BJ (cell line): ENCODE measurements around the gene CDC42BPA. TPM values are rescaled to one million over a fixed set of nuclear protein-coding genes. Genes with fewer than 3 reads are reported as not detected.

Experiments used
- CTCF ChIA-PET: fragments of 350-600 bp; formaldehyde crosslinking; extraction: SDS; loops from one replicate; lab custom pipeline; 2021; ENCODE audit warnings: antibody characterized with exemption, inconsistent platforms; lab: Yijun Ruan, JAX
- POLR2A ChIA-PET: fragments of 300-600 bp; sonication (Branson Sonifier 250); formaldehyde crosslinking; extraction: SDS; loops from one replicate; lab custom pipeline; 2021; ENCODE audit warnings: antibody characterized with exemption; lab: Charles Lee
- DNase-seq: peaks from one replicate; pipeline ENCODE4 v3.0.0-alpha.2; 2011; ENCODE audit warnings: low read depth
- H3K27me3 ChIP-seq: 2 replicates; pipeline ENCODE4 v1.6.0; 2011; ENCODE audit warnings: low read length; ENCODE audit not compliant: control insufficient read depth, insufficient read depth
- H3K36me3 ChIP-seq: 2 replicates; pipeline ENCODE4 v1.5.1; 2011; ENCODE audit warnings: low read length; ENCODE audit not compliant: control insufficient read depth, insufficient read depth
- H3K4me3 ChIP-seq: 2 replicates; pipeline ENCODE4 v1.5.1; 2011; ENCODE audit warnings: low read depth, mild to moderate bottlenecking, control low read depth, low read length
- polyA plus RNA-seq: library from polyadenylated mRNA; depleted of rRNA; stranded (reverse); fragments of >200 nt; gene quantifications from 2 replicates; pipeline ENCODE4 v1.2.3, GENCODE V29; 2011
- TF ChIP-seq, protein P1 (sequence below): IDR thresholded peaks from 2 replicates; pipeline ENCODE4 v1.5.1; 2011; ENCODE audit warnings: low read depth, mild to moderate bottlenecking, control low read depth, inconsistent platforms, low read length, moderate library complexity; ENCODE audit not compliant: insufficient read depth

Gene CDC42BPA
- polyA plus RNA-seq, 1 experiment, result 17.9 TPM

DNA sequence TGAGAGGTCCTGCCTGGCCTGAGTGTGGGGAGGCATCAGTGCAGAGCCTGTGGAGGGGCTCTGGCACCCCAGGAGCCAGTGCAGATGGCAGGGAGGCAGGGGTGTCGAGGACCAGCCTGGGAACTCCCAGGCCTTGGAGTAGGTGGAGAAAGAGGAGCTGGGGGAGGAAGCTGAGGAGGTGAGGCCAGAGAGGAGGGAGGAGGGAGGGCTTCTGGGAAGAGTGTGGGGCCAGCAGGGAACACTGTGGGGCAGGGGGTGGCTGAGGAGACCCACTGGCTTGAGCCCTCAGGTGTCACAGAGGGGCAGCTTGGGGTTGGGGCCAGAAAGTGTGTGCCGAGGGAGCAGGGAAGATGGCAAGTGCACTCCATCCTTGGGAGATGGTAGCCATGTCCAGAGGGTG is 374.4 kb downstream of the CDC42BPA start:
- ChIA-PET CTCF (no interaction called here), POLR2A (no interaction called here)
- H3K27me3 ChIP-seq, result 0 out of 2 replicates have a peak, but pooled peaks cover 2% of the 10 kb centered on the region
- DNase-seq, result no peak
- no peak overlapping the region for H3K4me3 ChIP-seq
- H3K36me3 ChIP-seq, result no peaks in the 10 kb centered on the region
- TF ChIP-seq, protein P1, sequence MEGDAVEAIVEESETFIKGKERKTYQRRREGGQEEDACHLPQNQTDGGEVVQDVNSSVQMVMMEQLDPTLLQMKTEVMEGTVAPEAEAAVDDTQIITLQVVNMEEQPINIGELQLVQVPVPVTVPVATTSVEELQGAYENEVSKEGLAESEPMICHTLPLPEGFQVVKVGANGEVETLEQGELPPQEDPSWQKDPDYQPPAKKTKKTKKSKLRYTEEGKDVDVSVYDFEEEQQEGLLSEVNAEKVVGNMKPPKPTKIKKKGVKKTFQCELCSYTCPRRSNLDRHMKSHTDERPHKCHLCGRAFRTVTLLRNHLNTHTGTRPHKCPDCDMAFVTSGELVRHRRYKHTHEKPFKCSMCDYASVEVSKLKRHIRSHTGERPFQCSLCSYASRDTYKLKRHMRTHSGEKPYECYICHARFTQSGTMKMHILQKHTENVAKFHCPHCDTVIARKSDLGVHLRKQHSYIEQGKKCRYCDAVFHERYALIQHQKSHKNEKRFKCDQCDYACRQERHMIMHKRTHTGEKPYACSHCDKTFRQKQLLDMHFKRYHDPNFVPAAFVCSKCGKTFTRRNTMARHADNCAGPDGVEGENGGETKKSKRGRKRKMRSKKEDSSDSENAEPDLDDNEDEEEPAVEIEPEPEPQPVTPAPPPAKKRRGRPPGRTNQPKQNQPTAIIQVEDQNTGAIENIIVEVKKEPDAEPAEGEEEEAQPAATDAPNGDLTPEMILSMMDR, result no peak

DNA sequence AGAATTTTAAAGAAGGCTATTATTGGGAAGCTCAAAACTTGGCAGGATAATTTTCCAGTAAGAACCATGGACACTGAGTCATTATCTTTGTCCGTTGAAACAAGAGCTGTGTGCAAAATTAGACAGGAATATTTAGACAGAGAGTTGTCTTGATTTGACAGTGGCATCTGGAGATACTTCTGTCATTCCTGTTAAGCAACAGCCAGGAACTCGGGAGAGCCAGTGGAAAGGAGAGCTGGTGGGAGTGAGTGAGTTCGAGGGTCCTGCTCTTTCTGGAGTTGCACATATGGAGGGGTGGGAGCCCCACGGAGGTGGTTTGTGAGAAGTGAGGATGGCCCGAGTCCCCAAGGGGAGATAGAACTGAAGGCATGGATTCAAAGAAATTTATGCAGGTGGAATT is 375.1 kb downstream of the CDC42BPA start:
- CTCF ChIA-PET, result no interaction called here
- Histone ChIP-seq H3K36me3 (no peaks in the 10 kb centered on the region), H3K4me3 (no peak overlapping the region), H3K27me3 (0 out of 2 replicates have a peak, but pooled peaks cover 2% of the 10 kb centered on the region)
- no peak for DNase-seq
- TF ChIP-seq, protein P1, result no peak
- POLR2A ChIA-PET, result no interaction called here

DNA sequence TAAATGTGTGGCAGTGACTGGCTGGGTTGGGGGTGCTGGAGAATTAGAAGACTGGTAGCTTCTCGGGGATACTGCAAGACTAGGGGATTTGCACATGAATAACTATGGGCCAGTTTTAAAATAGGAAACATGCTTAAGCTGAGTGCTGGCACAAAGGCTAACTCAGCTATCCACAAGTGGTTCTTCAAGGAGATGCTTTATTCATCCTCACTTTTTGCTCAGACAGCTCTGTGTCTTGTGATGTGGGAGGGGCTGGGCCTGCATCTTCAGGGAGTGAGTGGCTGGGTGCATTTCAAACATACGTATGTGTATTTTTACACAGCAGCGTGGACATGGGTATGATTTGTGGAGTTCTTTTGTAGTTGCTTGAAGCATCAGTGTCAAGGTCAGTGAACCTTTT is 375.9 kb downstream of the CDC42BPA start:
- Histone ChIP-seq H3K27me3 (0 out of 2 replicates have a peak, but pooled peaks cover 2% of the 10 kb centered on the region), H3K4me3 (no peak overlapping the region), H3K36me3 (no peaks in the 10 kb centered on the region)
- ChIA-PET CTCF (no interaction called here), POLR2A (no interaction called here)
- TF ChIP-seq, protein P1, result no peak
- no peak for DNase-seq

DNA sequence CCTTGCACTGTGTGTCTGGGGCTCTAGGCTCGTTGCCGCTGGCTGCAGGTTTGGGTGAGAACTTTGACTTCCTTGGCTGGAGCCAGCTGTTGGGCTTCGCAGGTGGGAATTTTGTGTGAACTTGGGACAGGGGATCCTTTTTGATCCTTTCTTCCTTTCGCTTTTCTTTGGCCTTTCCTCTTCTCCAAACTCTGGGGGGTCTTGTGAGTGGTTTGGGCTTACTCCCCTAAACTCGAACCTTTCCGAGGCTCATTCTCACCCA is 377.6 kb downstream of the CDC42BPA start:
- 0 out of 2 replicates have a peak, but pooled peaks cover 2% of the 10 kb centered on the region for H3K27me3 ChIP-seq
- CTCF ChIA-PET, result interaction anchor here (0.6 to 1.0 kb wide), 2 partner anchors 394 to 409 kb away, joined by 3 to 5 read pairs; no protein-coding TSS in a partner anchor
- H3K4me3 ChIP-seq, result peak overlapping the region; percentile 69
- DNase-seq, result no peak
- no peaks in the 10 kb centered on the region for H3K36me3 ChIP-seq
- POLR2A ChIA-PET, result no interaction called here
- TF ChIP-seq, protein P1, result no peak

DNA sequence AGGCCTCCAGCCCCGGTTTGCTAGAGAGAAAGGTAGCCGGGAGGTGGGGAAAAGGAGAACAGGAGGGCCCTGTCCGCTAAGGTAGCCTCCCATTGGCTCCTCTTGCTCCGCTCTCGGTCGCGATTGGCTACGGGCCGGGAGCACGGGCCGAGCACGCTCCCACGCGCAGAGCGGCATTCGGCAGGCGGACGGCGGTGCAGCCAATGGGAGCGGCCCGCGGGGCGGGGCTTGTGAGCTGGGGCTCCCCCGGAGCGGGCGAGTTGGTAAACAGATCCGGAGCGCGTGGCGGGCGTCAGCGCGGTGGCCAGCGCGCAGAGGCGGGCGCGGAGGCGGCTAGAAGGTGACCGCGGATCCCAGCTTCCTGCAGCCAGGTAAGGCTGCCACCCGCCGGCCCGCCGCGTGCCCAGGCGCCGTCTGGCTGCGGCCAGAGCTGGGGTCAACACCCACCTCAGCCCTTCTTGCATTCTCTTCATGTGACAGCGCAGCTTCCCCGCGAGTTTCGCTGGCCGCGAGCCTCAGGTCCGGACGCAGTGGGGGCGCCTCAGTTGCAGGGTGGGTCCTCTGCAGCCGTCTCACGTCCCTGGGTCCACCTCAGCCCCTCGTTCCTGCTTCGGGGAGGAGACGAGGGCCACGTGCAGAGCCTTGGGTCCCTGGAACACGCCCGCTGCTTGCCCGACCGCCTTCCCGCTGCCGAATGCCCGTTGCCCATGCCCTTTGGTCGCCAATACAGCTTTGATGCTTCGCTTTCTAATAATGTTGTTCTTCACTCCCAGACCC is 378.1 kb downstream of the CDC42BPA start, which contains the start of gene COQ8A:
TSS of gene COQ8A (plus strand) at position 266 of the 777 bp plus-strand sequence. CDS start 21,092 bp downstream, outside the sequence.
- H3K27me3 ChIP-seq, result 0 out of 2 replicates have a peak, but pooled peaks cover 2% of the 10 kb centered on the region
- DNase-seq, result peak; percentile 97
- peak within 1 kb of the TSS; percentile 69 for H3K4me3 ChIP-seq
- TF ChIP-seq, protein P1, result no peak
- ChIA-PET CTCF (interaction anchor here (0.6 to 1.0 kb wide), 2 partner anchors 393 to 409 kb away, joined by 3 to 5 read pairs; no protein-coding TSS in a partner anchor), POLR2A (interaction anchor here (0.6 kb wide), 1 partner anchor 287 kb away, joined by 8 read pairs; no protein-coding TSS in a partner anchor)
- H3K36me3 ChIP-seq, result no peaks in the 10 kb centered on the region
